NCI-H748 treated with DMSO at 0.1 percent for 48 hours (cell line): ENCODE measurements around the gene ARHGAP15.

ENCODE experiments used
- DNase-seq: peaks from one replicate; lab custom pipeline; 2025; lab: John Stamatoyannopoulos, UW

The ARHGAP15 gene

DNA sequence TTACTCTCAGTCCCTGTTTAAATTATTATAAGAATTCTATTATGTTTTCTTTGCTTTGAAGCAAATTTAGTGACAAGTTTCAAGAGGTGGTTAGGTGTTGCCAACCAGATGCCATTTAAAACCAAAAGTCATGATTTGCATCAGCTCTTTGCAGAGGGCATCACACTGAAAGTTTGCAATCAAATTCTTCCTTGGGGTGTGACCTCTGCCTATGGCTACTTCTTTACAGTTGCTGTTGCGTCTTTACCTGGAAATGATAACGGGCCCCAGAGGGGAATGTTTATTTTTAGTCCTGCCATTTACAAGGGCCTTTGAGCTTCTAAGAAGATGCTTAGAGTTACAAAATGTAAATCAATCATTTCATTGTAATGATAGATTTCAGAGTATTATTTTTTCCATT is 561.0 kb downstream of the ARHGAP15 start:
- no peak for DNase-seq

DNA sequence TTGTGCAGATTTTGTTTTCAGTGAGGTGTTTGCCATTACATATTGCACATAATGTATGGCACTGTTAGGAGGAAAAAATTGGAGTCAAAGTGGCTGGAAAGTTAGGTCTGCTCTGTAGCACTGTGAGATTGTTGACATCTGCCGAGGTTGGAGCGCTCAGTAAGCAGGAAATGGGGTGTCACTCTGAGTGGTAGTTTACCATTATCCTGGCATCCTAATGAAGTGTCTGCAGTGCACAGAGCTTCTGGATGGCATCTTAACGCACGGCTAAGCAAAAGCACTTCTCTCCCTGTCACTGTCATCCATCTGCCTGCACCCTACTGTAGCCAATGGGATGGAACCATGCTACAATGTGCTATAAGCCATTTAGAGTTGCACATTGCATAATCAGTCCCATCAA is 561.9 kb downstream of the ARHGAP15 start:
- no peak for DNase-seq

DNA sequence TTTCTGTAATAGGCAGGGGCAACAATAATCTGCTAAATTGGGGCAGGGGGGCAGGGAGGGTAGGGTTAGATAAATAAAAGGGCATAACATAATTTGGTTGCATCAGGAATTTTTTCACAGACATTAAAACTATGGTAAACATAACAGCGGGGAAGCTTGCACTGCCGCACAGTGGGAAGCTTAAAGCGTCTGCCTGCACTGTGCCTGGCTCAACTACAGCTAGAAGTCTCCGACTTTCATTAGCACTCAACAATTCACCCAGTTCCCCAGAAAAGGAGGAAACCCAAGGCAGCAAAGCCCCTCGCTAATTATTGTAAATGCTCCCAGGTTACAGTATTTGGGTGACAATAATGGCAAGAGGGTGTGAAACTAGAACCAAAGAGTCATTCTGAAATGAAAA is 562.9 kb downstream of the ARHGAP15 start:
- no peak for DNase-seq

DNA sequence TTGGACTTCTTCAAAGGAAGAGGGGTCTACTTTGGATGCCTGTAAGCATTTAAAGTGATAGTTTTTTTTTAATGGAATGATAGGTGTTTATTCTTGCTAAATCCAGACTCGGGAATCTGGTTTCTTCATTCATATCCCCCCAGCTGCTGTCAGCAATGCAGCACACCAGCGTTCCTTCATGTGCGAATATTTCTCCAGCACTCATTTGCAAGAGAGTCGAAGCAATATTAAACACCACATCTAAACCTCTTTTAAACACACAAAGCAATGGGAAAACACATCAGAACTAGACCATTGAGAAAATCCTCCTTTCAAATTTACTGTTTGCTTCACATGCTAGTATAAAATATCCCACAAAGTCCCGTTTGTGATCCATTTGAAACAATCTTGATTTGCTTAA is 563.7 kb downstream of the ARHGAP15 start:
- no peak for DNase-seq

DNA sequence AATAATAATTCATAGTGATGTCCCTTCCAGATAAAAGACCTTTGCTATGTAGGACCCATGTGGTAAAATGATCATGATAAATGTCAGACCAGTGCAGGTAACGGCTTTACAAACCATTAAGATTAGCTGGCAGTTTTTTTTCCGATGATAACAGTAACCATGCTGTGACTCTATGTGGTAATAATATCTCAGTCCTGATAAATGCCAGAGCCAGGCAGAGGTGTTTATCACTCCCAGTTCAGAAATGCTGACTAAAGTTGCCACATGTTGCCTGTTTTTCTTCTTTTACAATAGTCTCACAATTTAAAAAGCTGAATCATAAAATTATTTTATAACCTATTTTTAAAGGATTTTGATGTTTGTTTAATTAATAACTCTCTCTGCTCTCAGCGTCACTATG is 565.1 kb downstream of the ARHGAP15 start:
- no peak for DNase-seq

DNA sequence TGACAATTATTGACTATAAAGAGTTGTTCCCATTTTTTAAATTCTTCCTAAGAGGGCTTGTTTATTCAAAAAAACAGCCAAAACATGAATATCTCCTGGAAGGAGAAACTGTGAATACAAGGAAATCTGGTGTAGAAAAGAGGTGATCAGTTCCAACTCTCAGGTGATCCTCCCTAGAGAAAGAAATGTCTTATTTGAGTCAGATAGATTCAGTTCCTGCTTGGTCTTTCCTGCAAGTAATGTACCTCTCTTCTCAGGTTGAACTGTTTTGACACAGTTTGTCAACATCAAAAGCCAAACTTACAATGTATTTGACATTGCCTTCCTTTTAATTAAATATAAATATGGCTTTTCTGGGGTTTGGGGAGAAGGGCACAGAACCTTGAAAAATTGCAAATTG is 567.4 kb downstream of the ARHGAP15 start:
- no peak for DNase-seq

DNA sequence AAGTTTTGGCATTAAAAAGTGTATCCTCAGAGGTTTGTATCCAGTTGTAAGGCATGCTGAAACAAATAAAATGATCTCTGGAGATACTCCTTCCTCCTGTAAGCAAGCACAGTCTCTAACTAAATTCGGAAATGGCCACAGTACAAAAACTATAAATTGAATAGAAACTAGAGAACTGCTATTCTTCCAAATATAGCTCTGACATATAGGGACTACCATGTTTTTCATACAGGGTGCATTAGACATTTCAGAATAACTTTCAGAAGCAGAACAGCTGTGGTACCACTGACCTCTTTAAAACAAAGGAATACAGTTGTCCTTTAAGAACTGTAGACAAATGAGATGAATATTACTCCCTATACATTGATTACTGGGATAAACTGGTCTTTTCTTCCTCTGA is 568.5 kb downstream of the ARHGAP15 start:
- DNase-seq = no peak

DNA sequence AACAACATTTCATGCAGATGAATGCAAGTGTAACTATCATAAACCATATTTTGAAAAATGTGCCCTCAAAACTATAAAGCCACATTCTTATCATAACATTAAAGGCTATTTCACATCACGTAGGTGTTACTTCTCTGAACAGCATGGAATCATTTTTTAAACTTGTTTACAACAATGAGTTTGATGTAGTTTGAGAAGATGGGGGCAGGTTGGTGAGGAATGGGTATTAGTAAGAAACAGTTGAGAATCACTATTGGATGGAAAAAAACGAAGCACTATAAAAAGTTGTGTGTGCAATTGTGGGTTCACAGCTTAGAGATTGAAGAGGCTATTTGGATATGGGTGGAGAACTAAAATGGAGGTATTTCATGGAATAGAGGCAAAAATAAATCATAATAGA is 569.1 kb downstream of the ARHGAP15 start:
- DNase-seq = no peak

DNA sequence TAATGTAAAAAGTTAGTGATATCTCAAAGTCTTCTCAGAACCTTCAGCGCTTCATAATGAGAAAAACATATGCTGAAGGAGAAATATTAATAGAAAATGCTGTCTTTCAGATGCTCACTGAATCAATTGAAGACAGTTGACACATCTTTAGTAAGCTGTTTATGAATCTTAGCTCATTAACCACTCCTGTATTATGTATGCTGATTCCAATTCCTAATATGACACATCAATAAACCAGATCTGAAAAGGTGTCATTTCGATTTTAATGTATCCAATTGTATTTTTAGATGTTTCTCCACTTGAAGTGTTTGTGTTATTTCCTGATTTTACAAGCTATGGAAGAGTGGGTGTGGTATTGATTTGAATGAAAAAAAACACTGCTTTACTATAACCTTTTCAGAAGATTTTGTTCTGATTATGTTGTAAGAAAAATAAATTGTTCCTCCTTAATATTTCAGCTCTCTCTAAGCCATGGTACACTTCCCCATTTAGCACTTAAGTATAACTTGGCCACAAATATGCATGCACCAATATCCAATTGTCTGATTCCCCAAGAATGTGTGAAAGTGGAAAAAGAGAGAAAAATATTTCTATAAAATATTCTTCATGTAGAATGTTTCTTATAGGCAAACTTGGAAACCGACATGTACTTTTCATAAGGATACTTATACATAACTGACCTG is 569.8 kb downstream of the ARHGAP15 start:
- no peak for DNase-seq

DNA sequence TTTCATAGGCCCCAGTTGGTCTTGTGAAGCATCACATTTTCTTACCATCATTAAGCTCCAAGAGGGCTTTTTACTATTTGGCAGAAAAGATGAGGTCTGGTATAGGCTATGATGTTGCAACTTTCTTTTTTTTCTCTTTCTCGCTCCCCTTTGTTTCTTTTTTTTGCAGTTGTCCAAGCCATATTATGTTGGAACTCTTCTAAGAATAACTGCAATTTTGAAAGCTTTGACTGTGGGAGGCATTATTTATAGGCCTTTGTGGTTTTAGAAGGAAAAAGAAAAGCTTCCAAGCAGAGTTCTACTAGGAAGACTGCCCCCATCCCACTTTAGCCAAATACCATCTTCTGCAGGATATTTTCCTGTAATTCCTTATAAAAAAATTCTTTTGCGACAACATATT is 571.6 kb downstream of the ARHGAP15 start:
- DNase-seq = no peak

DNA sequence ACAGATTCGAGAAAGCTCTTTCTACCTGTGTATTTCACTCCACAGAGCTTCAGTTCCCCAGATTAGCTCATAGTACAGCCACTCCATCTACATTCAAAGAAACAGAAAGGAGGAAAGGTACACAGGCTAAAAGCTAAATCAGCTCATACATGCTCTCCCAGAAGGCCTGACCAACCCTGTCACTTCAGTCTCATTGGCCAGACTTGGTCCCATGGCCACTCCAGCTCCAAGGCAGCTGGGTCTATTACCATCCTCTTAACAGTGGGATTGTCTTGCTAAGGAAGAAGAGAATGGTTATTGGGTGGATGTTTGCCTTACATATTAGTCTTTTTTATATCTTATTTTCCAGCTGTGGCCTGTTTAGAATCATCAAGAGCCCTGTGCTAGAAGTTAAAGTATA is 572.6 kb downstream of the ARHGAP15 start:
- DNase-seq = no peak

DNA sequence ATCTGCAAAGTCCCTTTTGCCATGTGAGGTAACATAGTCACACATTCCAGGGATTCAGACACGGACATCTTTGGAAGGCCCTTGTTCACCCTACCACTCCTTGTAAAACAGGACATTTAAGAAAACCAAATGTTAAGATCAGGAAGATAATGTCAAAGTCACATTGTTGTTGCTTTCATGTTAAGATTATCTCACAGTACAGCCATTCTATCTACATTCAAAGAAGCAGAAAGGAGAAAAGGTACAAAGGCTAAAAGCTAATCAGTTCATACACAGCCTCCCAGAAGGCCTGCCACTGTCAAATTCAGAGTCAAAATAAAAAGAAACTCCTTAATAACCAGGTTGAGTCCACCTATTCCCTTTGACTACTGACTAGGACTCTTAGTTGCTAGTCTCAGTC is 573.7 kb downstream of the ARHGAP15 start:
- no peak for DNase-seq

DNA sequence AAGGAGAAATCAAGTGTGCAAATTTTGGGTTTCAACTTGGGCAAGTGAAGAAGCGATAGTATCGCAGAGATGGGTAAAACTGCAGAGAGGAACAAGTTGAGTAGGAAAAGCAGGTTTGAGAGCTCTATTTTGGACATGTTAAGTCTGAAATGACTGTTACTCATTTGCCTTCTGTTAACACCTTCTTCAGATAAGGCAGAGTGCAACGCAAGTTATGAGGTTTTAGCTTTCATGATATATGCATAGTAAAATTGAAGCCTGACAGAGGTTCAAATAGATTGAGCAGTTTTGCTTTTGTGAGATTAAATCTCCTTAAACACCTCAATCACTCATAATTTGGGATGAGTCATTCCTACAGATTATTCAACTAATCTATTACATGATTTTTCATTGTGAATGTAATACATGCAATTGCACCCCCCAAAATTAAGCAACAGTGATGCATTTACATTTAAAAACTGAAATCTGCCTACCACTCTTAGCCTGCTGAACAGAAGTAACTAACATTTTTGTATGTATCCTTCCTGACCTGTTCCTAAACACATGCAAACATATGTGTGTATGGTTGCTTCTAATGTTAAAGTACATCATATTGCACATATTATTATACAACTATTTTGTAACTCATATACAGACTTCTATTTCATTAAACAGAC is 575.4 kb downstream of the ARHGAP15 start:
- DNase-seq = no peak

DNA sequence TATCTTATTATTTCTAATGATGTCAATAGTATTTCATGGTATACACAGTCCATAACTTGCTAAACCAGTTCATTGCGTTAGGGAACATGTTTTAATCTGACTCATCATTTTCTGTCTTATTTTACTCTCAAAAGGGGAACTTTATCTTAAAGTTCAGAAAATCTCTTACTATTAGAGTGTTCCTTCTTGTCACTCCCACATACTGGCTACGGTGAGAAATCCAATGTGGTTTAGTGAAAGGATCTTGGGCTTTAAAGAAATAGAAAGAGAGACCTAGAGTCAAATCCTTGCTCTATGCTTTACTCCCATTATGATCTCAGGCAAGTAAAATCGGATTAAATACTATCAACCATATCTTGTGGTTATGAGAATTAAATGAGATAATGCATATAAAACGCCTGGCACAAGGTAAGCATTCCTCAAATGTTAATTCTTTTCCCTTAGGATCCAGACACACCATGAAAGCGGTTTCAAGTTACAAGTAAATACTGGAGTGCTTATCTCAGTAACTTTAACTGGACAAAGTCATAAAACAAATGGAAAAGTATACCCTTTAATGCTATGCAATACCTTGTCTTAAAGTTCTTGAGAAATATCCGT is 576.0 kb downstream of the ARHGAP15 start:
- no peak for DNase-seq

DNA sequence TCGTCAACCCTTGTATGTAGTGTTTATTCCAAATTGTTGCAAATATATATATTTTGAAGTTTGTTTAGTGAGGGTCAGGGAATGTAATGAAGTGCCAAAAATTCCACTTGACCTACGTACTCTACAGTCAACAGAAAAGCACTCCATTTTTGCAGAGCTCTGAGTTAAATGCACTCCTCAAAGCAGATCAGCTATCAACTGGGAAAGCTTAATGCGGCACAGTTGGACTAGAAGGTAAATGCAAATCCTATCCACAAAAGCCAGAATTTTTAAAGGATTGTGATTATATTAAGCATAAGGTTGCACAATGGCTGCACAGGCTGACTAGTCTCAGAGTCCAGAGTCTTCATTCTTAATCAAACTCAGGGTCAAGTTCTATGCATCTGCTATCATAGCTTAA is 577.1 kb downstream of the ARHGAP15 start:
- no peak for DNase-seq

DNA sequence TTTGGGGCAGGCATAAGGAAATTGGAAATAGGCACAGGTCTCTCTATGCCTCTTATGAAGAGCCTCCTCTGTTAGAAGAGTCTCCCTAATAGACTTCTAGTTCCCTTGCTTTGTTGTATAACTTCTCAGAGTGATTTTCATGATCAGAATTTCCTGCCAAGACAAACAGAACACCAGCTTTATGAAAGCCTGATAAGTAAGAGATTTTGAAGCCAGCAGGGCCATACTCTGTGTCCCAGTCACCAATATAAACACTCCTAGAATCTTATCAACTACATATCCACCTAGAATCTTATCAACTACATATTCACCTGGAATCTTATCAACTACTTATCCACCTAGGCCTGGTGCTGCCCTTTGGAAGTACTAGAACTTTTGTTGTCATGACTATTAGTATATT is 579.5 kb downstream of the ARHGAP15 start:
- DNase-seq = no peak

DNA sequence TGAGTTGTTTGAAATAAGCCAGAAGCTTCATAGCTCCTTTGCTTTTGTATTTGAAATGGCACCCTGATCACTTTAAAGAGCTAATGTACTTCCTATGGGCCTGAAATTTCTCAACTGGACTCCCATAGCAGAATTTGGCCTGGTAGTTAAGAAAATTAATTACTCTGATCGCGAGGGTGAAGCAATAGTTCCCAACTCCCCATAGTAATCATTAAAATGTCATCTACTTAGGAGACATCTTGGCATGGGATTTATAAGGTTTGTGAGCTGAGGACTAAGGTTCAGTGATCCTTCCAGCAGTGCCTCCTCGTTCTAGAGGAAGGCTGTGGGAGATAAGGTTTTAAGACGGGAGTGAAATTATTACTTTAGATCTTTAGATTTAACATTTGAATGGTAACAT is 581.0 kb downstream of the ARHGAP15 start:
- DNase-seq = no peak

DNA sequence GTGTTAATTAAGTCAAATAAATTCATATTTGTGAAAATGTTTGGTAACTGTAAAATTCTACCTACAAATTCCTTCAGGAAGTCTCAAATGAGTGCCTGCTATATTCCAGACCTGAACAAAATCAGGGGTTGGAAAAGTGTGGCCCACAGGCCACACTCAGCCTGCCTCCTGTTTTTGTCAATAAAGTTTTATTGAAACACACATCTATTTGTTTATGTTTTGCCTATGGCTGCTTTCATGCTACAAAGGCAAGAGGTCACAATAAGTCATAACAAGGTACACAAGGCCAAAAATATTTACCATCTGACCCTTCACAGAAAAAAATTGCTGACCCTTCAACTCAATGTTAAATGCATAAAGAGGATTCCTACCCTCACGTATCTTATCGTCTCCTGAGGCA is 581.7 kb downstream of the ARHGAP15 start:
- no peak for DNase-seq

DNA sequence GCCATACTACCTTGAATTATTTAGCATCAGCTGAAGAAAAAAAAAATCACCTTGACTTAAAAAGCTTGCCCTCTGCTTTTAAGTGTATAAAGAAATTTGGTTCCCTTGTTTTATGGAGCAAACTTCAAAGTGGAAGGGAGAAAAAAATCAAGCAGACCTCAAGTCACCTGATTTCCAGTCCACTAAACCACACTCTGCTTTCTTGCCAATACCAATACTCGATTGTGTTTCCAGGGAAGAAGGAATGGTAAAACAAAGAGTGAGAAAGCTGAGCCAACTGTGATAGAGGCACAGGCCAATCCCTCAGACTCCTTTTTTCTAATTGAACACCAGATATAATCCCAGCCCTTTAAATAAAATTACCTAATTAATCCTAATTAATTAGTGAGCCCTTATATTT is 587.3 kb downstream of the ARHGAP15 start:
- DNase-seq = no peak

DNA sequence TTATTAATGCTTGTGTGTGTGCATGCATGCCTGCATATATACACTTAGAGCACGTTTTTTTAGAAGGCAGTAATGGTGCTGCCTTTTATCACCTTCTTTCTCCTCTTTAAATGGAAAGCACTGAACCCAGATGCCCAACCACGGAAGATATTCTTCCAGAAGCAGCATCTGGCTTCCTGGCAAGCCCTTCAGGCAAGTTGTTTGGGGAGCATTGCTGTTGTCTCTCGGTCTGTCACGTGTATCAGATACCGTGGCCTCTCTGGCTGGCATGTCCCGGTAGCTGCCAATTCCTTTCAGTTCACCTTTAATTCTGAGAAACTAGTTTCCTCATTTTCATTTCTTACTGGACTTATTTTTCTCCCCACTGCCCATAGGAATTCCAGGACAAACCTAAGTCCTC is 587.8 kb downstream of the ARHGAP15 start:
- DNase-seq = no peak

DNA sequence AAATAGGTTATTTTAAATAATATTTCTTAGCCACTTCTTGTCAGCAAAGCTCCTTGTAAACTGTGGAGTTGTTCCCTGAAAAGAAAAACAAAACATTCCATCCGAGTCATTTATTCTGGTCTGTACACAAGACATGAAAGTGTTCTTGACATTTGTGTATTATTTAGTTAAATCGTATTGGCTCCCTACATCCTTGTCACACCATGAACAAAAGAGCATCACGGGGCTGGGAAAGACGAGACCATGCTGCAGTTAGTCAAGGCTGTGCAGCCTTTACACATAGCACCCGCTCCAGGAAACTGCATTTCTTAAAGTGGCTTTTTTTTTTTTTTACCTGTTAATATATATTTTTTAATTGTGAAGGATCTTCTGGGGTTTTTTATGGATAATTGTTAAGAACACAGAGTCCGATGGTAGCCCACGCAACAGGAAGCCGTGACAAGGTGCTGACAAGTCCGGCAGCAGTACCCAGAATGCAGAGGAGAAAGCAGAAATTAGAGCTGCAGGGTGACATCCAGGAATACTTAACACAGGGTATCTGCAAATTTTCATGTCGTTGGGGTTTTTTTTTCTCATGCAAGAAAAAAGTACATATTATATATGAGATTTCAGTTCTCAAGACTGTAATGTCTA is 588.4 kb downstream of the ARHGAP15 start:
- DNase-seq = no peak

DNA sequence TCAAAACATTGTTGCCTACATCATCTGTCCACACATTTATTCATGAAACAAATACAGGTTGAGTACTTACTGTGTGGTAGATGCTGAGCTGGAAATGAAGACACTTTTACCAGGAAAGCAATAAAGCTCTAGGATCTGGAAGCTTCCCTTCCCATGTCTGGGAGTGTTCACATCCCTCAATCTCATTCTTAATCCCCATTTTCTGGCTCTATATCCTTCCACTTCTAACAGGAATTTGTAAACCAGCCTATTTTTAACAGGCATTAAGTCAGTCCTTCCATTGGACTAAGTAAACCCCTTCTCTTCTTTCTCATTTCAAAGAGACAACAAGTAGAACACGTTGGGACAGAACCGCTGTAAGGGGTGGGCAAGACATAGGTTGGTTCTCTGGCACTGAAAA is 589.5 kb downstream of the ARHGAP15 start:
- DNase-seq = no peak

DNA sequence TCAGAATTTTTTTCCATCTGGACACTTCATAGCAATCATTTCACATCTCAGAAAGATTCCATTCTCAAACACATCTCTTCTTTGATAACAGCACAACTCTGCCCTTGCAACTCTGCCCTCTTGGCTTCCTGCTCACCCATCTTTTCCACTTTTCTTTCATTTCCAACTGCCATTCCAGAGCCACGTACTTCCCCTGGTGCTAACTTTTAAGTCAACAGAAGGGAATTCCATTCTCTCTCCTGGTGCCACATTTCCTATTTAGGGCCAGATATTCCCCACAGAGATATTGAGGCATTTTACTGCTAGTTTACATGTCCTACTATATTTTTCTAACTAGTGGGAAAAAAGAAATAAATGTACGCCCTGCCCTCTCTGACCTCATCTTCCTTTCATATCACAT is 590.2 kb downstream of the ARHGAP15 start:
- DNase-seq = no peak
